A549 (cell line): ENCODE measurements around the gene PFKFB4. TPM values are rescaled to one million over a fixed set of nuclear protein-coding genes. Genes with fewer than 3 reads are reported as not detected.

Experiments used
- ATAC-seq, 2 experiments: fragments of 200-7000 bp in 1 of 2; fragments of >200 bp in 1 of 2; cut with Nextera tagmentation in 1 of 2; cut with Tn5 transposase in 1 of 2; 3 replicates each; pipeline versions ENCODE4 v1.8.0 to v1.9.1; 2018 to 2020; ENCODE audit warnings: mild to moderate bottlenecking in 1 of 2, moderate library complexity in 1 of 2
- CTCF ChIA-PET: fragments of 300-600 bp; sonication (Branson Sonifier 250); formaldehyde crosslinking; extraction: SDS; loops from one replicate; lab custom pipeline; 2021; ENCODE audit warnings: antibody characterized with exemption, inconsistent platforms; lab: Yijun Ruan, JAX
- POLR2A ChIA-PET: fragments of 350-600 bp; formaldehyde crosslinking; extraction: SDS; loops from one replicate; lab custom pipeline; 2021; ENCODE audit warnings: antibody characterized with exemption, inconsistent platforms; lab: Yijun Ruan, JAX
- DNase-seq, 2 experiments: peaks; one replicate each; pipeline versions ENCODE4 v3.0.0 to v3.0.0-alpha.2; 2011 to 2016; ENCODE audit warnings: low read depth in 1 of 2, low spot score in 1 of 2
- FAIRE-seq: peaks from 2 replicates; lab custom pipeline; 2011; peaks lifted over from hg19 to GRCh38; lab: Jason Lieb, UNC
- H3K27ac ChIP-seq, 2 experiments: fragments of >200 bp; sonication (Bioruptor Twin); formaldehyde crosslinking; 3 replicates each; pipeline ENCODE4 v1.5.1; 2016 to 2017
- H3K4me1 ChIP-seq: fragments of >200 bp; sonication (Bioruptor Twin); formaldehyde crosslinking; 3 replicates; pipeline ENCODE4 v1.6.1; 2016
- H3K4me2 ChIP-seq: fragments of >200 bp; sonication (Bioruptor Twin); formaldehyde crosslinking; 3 replicates; pipeline ENCODE4 v1.6.1; 2016
- H3K4me3 ChIP-seq: fragments of >200 bp; sonication (Bioruptor Twin); formaldehyde crosslinking; 3 replicates; pipeline ENCODE4 v1.5.1; 2016
- H3K9me3 ChIP-seq: fragments of >200 bp; sonication (Bioruptor Twin); formaldehyde crosslinking; 3 replicates; pipeline ENCODE4 v1.6.1; 2016
- BHLHE40 ChIP-seq: IDR thresholded peaks from 2 replicates; pipeline ENCODE4 v1.6.1; 2012; ENCODE audit warnings: low read depth, low read length, inconsistent platforms
- CHD4 ChIP-seq: fragments of 200-600 bp; sonication (generic); IDR thresholded peaks from 2 replicates; pipeline ENCODE4 v1.6.1; 2016; ENCODE audit warnings: antibody characterized with exemption, mild to moderate bottlenecking, borderline replicate concordance
- EHMT2 ChIP-seq: fragments of 200-600 bp; sonication (generic); IDR thresholded peaks from 2 replicates; pipeline ENCODE4 v1.6.1; 2016; ENCODE audit warnings: antibody characterized with exemption, low read depth, mild to moderate bottlenecking, moderate library complexity
- FOSB ChIP-seq: fragments of 250-450 bp; sonication (Bioruptor Pico); IDR thresholded peaks from 2 replicates; pipeline ENCODE4 v1.5.0; 2020; ENCODE audit warnings: mild to moderate bottlenecking, moderate library complexity
- FOSL2 ChIP-seq, 2 experiments: fragments of 450-650 bp in 1 of 2; fragments of >200 bp in 1 of 2; sonication (Bioruptor Twin) in 1 of 2; formaldehyde crosslinking; IDR thresholded peaks; 2 replicates each; pipeline versions ENCODE4 v1.5.0 to v1.6.1; 2016 to 2020; ENCODE audit warnings: mild to moderate bottlenecking in 1 of 2, moderate library complexity in 1 of 2
- GATA3 ChIP-seq: IDR thresholded peaks from 2 replicates; pipeline ENCODE4 v1.6.1; 2012; ENCODE audit warnings: borderline replicate concordance
- JUNB ChIP-seq: fragments of >200 bp; sonication (Bioruptor Twin); formaldehyde crosslinking; IDR thresholded peaks from 2 replicates; pipeline ENCODE4 v1.6.1; 2016
- POLR2A ChIP-seq: IDR thresholded peaks from 2 replicates; pipeline ENCODE4 v1.6.1; 2012; ENCODE audit warnings: mild to moderate bottlenecking, low read length
- POLR2AphosphoS2 ChIP-seq: conservative IDR thresholded peaks from 2 replicates; pipeline ENCODE4 v1.6.1; 2012; ENCODE audit warnings: low read length, improper control_type of control experiment, inconsistent platforms
- WGBS: methylation state at CpG from one replicate; pipeline ENCODE4 v1.1.6; 2017; ENCODE audit errors: missing lambda C conversion rate; 5-methylcytosine and 5-hydroxymethylcytosine counted together
- polyA plus RNA-seq, 4 experiments: library from polyadenylated mRNA; depleted of rRNA in 3 of 4; stranded (reverse); fragments of >200 nt; fragmentation: RNase III in 1 of 4; extraction: RNeasy Plus Mini Kit Qiagen cat#74134 plus additional on column Dnase treatment in 1 of 4; gene quantifications; 2 replicates in 3 of 4; 3 replicates in 1 of 4; pipeline ENCODE4 v1.2.3, GENCODE V29; 2011 to 2017
- TF ChIP-seq, protein P1 (sequence below): IDR thresholded peaks from 2 replicates; pipeline ENCODE4 v1.6.1; 2012
- TF ChIP-seq, protein P2 (sequence below): fragments of >200 bp; sonication (Bioruptor Twin); formaldehyde crosslinking; IDR thresholded peaks from 3 replicates; pipeline ENCODE4 v1.6.1; 2016
- TF ChIP-seq, protein P3 (sequence below): fragments of 450-650 bp; IDR thresholded peaks from 2 replicates; pipeline ENCODE4 v1.6.1; 2014; ENCODE audit warnings: antibody characterized with exemption
- TF ChIP-seq, protein P4 (sequence below): fragments of 150-350 bp; IDR thresholded peaks from 2 replicates; pipeline ENCODE4 v1.6.1; 2014; ENCODE audit warnings: low read depth, mild to moderate bottlenecking, low read length

Gene PFKFB4
- polyA plus RNA-seq, 2 of the 4 experiments (the other 2 are of a cell fraction), result 8.4 to 20.9 TPM

DNA sequence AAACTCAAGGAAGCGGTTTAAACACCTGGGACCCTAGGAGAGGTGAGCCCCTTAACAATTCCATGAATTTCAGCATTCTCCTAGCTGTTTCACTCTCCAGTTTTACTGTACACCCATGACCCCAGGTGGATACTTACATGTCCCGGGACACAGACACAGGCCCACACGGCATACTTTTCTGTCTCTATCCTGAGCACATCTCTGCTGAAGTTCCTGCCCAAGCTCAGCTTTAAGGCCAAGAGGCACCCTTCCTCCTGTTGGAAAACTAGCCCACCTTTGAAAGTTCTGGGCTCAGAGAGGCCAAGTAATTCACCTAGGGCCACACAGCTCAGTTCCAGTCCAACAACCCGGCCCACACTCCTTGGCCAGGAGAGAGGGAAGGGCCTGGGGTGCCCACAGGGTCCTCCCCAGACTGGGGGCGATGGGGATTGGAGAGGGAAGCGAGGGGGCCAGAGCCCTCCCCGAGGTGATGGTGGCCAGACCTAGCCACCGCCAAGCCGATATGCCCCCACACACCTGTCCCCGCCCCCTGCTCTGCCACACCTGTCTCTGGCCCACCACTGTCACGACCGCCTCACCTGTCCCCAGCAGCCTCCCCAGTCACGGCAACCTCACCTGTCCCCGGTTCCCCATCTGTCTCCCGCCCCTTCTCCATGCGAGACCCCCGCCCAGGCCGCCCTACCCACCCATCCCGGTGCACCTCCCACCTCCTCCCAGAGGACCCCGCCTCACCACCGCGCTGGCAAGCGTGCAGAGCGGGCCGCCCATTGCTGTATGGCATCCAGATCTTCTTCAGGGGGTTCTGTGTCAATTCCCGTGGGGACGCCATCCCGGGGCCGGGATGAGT lies 431 bp downstream of the PFKFB4 start:
- H3K4me3 ChIP-seq, result peak overlapping the region; percentile 54
- no peaks in the 10 kb centered on the region for H3K9me3 ChIP-seq
- 75% methylated on average over 4 of the region's 29 CpGs for WGBS
- ChIA-PET POLR2A (no interaction called here), CTCF (interaction anchor here (0.7 to 1.2 kb wide), 5 partner anchors 9 to 130 kb away, joined by 3 to 4 read pairs (median 3); partner anchors contain the start of gene SLC26A6)
- H3K27ac ChIP-seq, result peak overlapping the region; percentile 67 to 92
- FAIRE-seq (no peak), ATAC-seq (peak in 1 of 2 experiments; percentile 0; a peak in 2 of 6 replicates), DNase-seq (no peak)
- H3K4me1 ChIP-seq, result peaks cover 36% of the 10 kb centered on the region
- TF ChIP-seq FOSL2 (IDR thresholded peaks at IDR 0.05) (no peak), FOSL2 (CRISPR knock-in tag; IDR thresholded peaks at IDR 0.05) (no peak), BHLHE40 (no peak), JUNB (no peak), EHMT2 (no peak), FOSB (CRISPR knock-in tag) (0 out of 2 replicates have a peak, but pooled peaks have one; percentile 23), CHD4 (no peak), POLR2A (peak; percentile 24; the same call in 1 of the 2 replicates)
- TF ChIP-seq, protein P1, sequence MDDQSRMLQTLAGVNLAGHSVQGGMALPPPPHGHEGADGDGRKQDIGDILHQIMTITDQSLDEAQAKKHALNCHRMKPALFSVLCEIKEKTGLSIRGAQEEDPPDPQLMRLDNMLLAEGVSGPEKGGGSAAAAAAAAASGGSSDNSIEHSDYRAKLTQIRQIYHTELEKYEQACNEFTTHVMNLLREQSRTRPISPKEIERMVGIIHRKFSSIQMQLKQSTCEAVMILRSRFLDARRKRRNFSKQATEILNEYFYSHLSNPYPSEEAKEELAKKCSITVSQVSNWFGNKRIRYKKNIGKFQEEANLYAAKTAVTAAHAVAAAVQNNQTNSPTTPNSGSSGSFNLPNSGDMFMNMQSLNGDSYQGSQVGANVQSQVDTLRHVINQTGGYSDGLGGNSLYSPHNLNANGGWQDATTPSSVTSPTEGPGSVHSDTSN, result peak; percentile 16; the same call in 1 of the 2 replicates
- TF ChIP-seq, protein P2, sequence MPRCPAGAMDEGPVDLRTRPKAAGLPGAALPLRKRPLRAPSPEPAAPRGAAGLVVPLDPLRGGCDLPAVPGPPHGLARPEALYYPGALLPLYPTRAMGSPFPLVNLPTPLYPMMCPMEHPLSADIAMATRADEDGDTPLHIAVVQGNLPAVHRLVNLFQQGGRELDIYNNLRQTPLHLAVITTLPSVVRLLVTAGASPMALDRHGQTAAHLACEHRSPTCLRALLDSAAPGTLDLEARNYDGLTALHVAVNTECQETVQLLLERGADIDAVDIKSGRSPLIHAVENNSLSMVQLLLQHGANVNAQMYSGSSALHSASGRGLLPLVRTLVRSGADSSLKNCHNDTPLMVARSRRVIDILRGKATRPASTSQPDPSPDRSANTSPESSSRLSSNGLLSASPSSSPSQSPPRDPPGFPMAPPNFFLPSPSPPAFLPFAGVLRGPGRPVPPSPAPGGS, result no peak
- TF ChIP-seq, protein P3, sequence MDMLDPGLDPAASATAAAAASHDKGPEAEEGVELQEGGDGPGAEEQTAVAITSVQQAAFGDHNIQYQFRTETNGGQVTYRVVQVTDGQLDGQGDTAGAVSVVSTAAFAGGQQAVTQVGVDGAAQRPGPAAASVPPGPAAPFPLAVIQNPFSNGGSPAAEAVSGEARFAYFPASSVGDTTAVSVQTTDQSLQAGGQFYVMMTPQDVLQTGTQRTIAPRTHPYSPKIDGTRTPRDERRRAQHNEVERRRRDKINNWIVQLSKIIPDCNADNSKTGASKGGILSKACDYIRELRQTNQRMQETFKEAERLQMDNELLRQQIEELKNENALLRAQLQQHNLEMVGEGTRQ, result no peak
- TF ChIP-seq, all 56 proteins: peak for 3
- H3K4me2 ChIP-seq, result peak overlapping the region; percentile 87

DNA sequence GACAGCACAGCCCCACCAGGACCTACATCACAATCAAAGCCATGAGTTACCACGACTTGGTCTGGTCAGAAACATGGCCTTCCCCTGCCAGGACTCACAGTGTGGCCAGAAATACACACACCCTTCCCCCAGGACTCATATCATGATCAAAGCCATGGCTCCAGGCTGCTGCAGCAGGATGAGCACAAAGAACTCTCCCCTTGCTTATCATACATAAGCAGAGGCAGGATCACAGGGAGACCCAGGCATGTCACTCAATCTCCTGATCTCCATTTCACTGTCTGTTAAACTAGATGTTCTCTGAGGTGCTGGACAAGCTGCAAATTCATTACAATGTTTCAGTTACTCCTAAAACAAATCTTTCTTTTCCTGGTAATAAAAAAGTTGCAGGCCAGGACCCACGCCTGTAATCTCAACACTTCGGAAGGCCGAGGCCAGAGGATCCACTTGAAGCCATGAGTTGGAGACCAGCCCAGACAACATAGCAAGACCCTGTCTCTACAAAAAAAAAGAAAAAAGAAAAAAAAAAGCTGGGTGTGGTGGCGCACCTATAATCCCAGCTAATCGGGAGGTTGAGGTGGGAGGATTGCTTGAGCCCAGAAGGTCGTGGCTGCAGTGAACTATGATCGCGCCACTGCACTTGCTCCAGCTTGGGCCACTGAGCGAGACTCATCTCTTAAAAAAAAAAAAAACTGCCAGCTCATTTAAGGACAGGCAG lies 1.2 kb downstream of the PFKFB4 start:
- WGBS, result 88% methylated on average over 10 of the region's 10 CpGs
- Histone ChIP-seq H3K27ac (no peak overlapping the region), H3K4me1 (peaks cover 28% of the 10 kb centered on the region), H3K9me3 (no peaks in the 10 kb centered on the region), H3K4me2 (peak overlapping the region; percentile 87; the same call in 2 of the 3 replicates)
- ATAC-seq, result no peak
- no peak for FAIRE-seq
- POLR2A ChIA-PET, result no interaction called here
- TF ChIP-seq POLR2AphosphoS2 (0 out of 2 replicates have a peak, but pooled peaks have one; percentile 29), GATA3 (no peak)
- TF ChIP-seq, all 56 proteins: peak for 1
- CTCF ChIA-PET, result interaction anchor here (0.7 to 1.2 kb wide), 5 partner anchors 10 to 131 kb away, joined by 3 to 4 read pairs (median 3); partner anchors contain the start of gene SLC26A6
- no peak overlapping the region for H3K4me3 ChIP-seq
- DNase-seq, result no peak

DNA sequence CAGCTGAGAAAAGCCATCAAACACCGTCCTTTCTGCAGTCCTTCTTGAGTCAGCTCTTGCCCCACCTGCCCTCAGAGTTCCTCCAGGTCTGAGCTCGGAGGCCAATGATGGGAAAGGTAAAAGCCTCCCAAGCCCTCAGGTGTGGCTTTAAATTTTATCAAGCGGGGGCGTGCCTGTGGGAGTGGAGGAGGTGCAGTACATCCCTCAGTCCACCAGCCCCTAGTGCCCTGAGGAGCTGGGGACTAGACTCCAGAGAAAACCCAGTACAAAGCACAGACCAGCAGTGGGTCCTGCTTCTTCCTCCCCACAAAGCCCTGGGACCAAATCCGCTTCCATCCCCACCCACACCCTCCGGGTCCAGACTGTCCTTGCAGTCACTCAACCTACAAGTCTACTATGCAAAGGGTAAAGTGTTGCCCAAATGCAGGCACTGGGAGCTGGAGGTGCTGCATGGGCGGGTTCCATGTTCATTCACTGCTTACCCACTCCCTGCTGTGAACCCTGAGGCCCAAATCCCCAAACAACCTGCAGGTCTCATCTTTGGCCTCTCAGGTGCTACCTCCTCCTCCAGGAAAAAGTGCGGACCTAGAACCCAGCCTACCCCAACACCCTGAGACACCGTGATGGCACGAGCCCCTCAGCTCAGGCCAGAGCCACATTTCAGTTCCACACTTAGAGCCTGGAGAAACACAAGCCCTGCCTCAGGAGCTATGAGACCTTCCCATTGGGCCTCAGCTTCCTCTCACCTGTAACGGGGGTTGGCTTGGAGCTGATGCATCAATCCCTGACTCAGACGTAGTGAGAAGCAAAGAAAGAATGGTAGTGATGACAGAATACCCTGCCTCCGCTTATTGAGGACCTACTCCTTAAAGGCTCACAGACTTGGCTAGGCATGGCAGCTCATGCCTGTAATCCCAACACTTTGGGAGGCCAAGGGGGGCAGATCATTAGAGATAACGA lies 2.4 kb downstream of the PFKFB4 start:
- FAIRE-seq, result no peak
- CTCF ChIA-PET, result interaction anchor here (0.7 to 1.7 kb wide), 6 partner anchors 80 to 1849 kb away, joined by 3 to 5 read pairs (median 4); no protein-coding TSS in a partner anchor

More for the DNA sequence above, 2.4 kb downstream of the PFKFB4 start:
- Histone ChIP-seq H3K4me2 (no peak overlapping the region), H3K4me3 (no peak overlapping the region), H3K4me1 (peaks cover 21% of the 10 kb centered on the region), H3K9me3 (no peaks in the 10 kb centered on the region), H3K27ac (no peak overlapping the region)
- no peak for ATAC-seq
- no peak for DNase-seq
- 96% methylated on average over 12 of the region's 14 CpGs for WGBS
- POLR2A ChIA-PET, result interaction anchor here (0.9 kb wide), 1 partner anchor 107 kb away, joined by 3 read pairs; the partner anchor contains the start of gene ATRIP
- TF ChIP-seq, protein P4, sequence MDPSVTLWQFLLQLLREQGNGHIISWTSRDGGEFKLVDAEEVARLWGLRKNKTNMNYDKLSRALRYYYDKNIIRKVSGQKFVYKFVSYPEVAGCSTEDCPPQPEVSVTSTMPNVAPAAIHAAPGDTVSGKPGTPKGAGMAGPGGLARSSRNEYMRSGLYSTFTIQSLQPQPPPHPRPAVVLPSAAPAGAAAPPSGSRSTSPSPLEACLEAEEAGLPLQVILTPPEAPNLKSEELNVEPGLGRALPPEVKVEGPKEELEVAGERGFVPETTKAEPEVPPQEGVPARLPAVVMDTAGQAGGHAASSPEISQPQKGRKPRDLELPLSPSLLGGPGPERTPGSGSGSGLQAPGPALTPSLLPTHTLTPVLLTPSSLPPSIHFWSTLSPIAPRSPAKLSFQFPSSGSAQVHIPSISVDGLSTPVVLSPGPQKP, result no peak
- 0 out of 2 replicates have a peak, but pooled peaks have one; percentile 49 for TF ChIP-seq POLR2AphosphoS2
- TF ChIP-seq, all 56 proteins: peak for 1
